GM18505 (cell line): ENCODE results near the gene PRCP.

Experiments
- ATAC-seq: cut with Tn5 transposase; IDR thresholded peaks from one replicate; pipeline ENCODE4 v1.9.1; 2021; ENCODE audit not compliant: unreplicated experiment
- POLR2A ChIP-seq: IDR thresholded peaks from 4 replicates; pipeline ENCODE4 v1.6.1; 2011; ENCODE audit warnings: borderline replicate concordance; ENCODE audit not compliant: insufficient read depth, insufficient read length; ENCODE audit errors: extremely low read depth

The PRCP gene

DNA sequence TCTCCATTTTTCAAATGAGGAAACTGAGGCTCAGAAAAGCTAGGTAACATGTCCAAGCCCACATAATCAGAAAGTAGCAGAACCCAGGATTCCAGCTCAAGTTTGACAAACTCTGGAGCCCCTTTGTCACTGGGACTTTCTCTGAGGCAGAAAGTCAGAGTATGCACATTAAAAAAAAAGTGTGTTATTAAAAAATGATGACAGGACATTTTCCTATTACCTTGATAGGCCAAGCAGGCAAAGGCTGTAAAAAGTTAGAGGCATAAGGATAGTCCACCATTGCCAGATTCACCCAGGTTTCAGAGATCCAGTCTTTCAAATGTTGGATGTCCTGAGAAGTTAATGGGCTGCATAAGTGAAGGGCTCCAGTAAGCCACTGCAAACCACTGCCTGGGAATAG, 51.4 kb downstream of the PRCP start:
- ATAC-seq: no peak
- no peak for TF ChIP-seq POLR2A

DNA sequence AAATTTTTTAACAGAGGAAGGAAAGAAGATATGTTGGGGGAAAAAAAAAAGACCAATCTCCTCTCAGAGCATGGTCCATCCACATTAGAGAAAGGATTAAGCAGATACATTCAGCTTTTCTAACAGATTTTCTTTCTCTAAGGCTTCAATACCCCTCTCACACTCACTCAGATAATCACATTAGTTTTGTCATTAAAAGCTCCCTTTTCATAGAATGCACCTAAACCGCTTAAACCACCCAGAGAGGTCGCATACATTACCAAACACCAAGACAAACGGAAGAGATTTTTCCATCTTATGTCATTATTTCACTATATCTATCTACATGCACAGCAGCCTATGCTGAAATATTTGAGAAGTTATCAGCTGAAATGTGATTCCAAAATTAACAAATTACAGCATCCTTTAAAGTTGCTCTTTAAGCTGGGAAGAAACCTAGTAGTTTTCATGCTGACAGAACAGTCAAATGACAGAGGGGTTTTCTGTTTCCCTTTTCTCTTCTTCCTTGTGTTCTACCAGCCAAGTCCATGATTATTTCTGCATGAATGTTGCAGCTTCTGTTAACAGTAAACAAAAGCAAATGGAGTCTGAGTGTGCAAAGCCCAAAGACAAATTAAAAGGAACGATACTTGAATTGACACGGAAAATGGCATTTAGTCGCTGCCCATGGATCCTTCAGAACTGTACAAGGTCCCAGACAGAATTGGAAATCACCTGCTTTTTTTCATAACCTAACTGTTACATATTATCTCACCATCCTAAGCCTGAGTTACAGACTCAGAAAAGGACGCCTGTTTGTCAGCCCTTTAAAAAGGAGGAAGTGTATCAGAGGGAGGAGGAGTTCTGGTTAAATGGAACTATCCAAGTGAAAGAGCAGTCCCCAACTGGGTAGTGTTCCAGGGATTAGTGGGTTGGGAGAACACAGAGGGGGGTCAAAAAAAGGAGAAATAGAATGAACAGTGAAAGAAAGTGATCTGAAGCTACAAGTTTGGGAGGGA, 54.6 kb downstream of the PRCP start:
- TF ChIP-seq POLR2A: no peak
- no peak for ATAC-seq

GRCh38 chr11:82843057-82843795, 57.0 kb downstream of the PRCP start:
- no peak for TF ChIP-seq POLR2A
- ATAC-seq: no peak

- no peak for ATAC-seq
- no peak for TF ChIP-seq POLR2A
Observed at GRCh38 chr11:82842019-82842418, 58.2 kb downstream of the PRCP start.

GRCh38 chr11:82837650-82838049, 62.6 kb downstream of the PRCP start:
- TF ChIP-seq POLR2A: no peak
- no peak for ATAC-seq

- TF ChIP-seq POLR2A: no peak
- no peak for ATAC-seq
Observed at GRCh38 chr11:82832983-82833382, 67.2 kb downstream of the PRCP start.

- ATAC-seq: no peak
- no peak for TF ChIP-seq POLR2A
Observed at GRCh38 chr11:82831364-82831763, 68.9 kb downstream of the PRCP start.

- ATAC-seq: no peak
- no peak for TF ChIP-seq POLR2A
Observed at GRCh38 chr11:82830746-82831145, 69.5 kb downstream of the PRCP start.

DNA sequence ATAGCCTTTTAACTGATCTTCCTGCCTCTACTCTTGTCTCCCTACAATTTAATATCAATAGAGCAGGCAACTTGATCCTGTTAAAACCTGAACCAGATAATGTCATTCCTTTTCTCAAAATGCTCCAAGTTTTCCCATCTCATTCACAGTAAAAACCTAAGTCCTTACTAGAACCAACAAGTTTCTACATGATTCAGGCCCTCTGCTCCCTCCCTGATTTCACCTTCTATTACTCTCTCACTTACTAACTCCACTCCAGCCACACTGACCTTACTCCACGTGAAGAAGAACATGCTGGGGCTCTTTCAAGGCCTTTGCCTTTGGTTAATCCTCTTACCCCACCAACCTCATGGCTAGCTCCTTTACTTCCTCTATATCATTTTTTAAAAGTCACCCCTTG, 71.1 kb downstream of the PRCP start:
- no peak for ATAC-seq
- TF ChIP-seq POLR2A: no peak

GRCh38 chr11:82828472-82828871, 71.8 kb downstream of the PRCP start:
- no peak for ATAC-seq
- no peak for TF ChIP-seq POLR2A

- ATAC-seq: no peak
- no peak for TF ChIP-seq POLR2A
Observed at GRCh38 chr11:82826526-82826925, 73.7 kb downstream of the PRCP start.

DNA sequence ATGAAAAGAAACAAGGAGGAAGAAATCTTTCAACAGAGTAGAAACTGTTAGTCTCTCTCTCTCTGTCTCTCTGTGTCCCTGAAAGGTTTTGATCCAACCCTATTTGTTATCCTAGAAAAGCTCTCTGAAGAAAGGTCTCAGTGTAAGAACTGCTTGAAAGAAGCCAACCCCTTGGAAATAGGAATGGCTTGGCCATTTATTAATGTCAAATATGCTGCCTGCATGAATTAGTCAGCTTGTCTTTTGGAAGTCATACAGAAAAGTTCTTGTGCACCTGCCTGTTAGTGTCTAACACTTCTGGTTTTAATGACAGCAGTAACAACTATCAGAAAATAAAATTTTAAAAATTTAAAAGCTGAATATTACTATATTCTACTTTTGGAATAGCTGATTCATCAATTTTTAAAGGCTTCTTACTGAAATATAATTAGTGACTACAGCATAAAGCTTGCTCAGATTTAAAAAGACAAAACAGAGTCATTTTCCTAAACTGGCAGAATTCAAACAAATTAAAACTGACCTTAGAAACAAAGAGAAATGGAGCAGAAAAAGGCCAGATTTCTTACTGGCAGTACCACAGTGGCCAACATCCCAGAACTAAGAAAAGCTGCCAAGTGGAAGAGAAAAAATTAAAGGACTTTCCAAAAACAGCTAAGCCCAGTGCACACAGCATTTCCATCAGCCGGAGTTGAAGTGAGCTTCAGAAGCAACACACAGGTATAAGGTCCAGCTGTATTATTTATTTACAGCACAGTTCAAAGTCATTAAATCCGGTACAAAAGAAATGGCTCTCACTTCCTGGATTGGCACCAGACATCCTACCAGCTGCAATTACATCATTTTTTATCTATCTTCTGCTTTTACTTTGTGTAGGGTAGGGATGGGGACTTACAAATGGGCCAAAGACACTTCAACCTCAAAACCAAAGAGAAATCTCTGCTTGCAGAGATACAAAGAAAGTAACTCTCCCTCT, 76.3 kb downstream of the PRCP start:
- no peak for ATAC-seq

More for the DNA sequence above, 76.3 kb downstream of the PRCP start:
- no peak for TF ChIP-seq POLR2A
